GM12878 (cell line): ENCODE results near the gene MT3. TPM values are rescaled to one million over a fixed set of nuclear protein-coding genes. Genes with fewer than 3 reads are reported as not detected.

ENCODE experiments used
- ATAC-seq: fragments of 200-7000 bp; cut with Tn5 transposase; 3 replicates; pipeline ENCODE4 v1.9.1; 2020; ENCODE audit warnings: mild to moderate bottlenecking, moderate library complexity
- BruUV-seq: library from RNA; stranded (reverse); fragments of 400-500 nt; replicated peaks from 2 replicates; lab custom pipeline; 2021; lab: Mats Ljungman, UMichigan
- CTCF ChIA-PET: fragments of 300-600 bp; sonication (Branson Sonifier 250); formaldehyde crosslinking; extraction: SDS; loops from one replicate; lab custom pipeline; 2021; ENCODE audit warnings: inconsistent platforms; lab: Yijun Ruan, JAX
- POLR2A ChIA-PET: fragments of 350-600 bp; formaldehyde crosslinking; extraction: SDS; loops from one replicate; lab custom pipeline; 2021; ENCODE audit warnings: inconsistent platforms; lab: Charles Lee
- RAD21 ChIA-PET: fragments of 300-600 bp; sonication (Branson Sonifier 250); formaldehyde crosslinking; loops from one replicate; lab custom pipeline; 2023; ENCODE audit warnings: antibody characterized with exemption; ENCODE audit not compliant: unreplicated experiment; lab: Charles Lee
- SMC1A ChIA-PET: fragments of 300-600 bp; sonication (Branson Sonifier 250); formaldehyde crosslinking; loops from one replicate; lab custom pipeline; 2023; ENCODE audit not compliant: unreplicated experiment, uncharacterized antibody; lab: Charles Lee
- DNase-seq: peaks from one replicate; pipeline ENCODE4 v3.0.0-alpha.2; 2011; ENCODE audit warnings: low read depth, low spot score
- FAIRE-seq: peaks from 3 replicates; lab custom pipeline; 2011; peaks lifted over from hg19 to GRCh38; lab: Jason Lieb, UNC
- H2AFZ ChIP-seq: 2 replicates; pipeline ENCODE4 v1.6.0; 2011; ENCODE audit warnings: low read depth, low read length, control low read depth; ENCODE audit not compliant: control insufficient read depth
- H3K27ac ChIP-seq: 2 replicates; pipeline ENCODE4 v1.5.1; 2011; ENCODE audit warnings: control low read depth; ENCODE audit not compliant: control insufficient read depth, insufficient read depth
- H3K27me3 ChIP-seq, 2 experiments: replicated peaks in 1 of 2; 2 replicates each; pipeline versions ENCODE4 v1.6.0 to v1.6.1; 2011; ENCODE audit warnings: low read length in 1 of 2; ENCODE audit not compliant: control insufficient read depth in 2 of 2, insufficient read depth in 2 of 2
- H3K36me3 ChIP-seq, 2 experiments: 2 replicates each; pipeline ENCODE4 v1.5.1; 2011; ENCODE audit warnings: low read length in 1 of 2; ENCODE audit not compliant: control insufficient read depth in 2 of 2, insufficient read depth in 2 of 2
- H3K4me1 ChIP-seq: 2 replicates; pipeline ENCODE4 v1.6.1; 2011; ENCODE audit warnings: mild to moderate bottlenecking, low read length, moderate library complexity, mixed read lengths; ENCODE audit not compliant: control insufficient read depth, insufficient read depth
- H3K4me2 ChIP-seq: 2 replicates; pipeline ENCODE4 v1.6.0; 2011; ENCODE audit warnings: control low read depth; ENCODE audit not compliant: control insufficient read depth, insufficient read depth
- H3K4me3 ChIP-seq: fragments of 200-600 bp; sonication (generic); 2 replicates; pipeline ENCODE4 v1.5.1; 2016
- H3K79me2 ChIP-seq: 2 replicates; pipeline ENCODE4 v1.6.0; 2011; ENCODE audit warnings: low read length; ENCODE audit not compliant: control insufficient read depth, insufficient read depth
- H3K9ac ChIP-seq: 2 replicates; pipeline ENCODE4 v1.8.0; 2011; ENCODE audit warnings: low read length, control low read depth, mixed read lengths; ENCODE audit not compliant: control insufficient read depth, insufficient read depth
- H3K9me3 ChIP-seq: replicated peaks from 3 replicates; pipeline ENCODE4 v1.5.1; 2011; ENCODE audit warnings: mild to moderate bottlenecking, low read length; ENCODE audit not compliant: control insufficient read depth, insufficient read depth
- H4K20me1 ChIP-seq: 2 replicates; pipeline ENCODE4 v1.6.0; 2011; ENCODE audit not compliant: control insufficient read depth, insufficient read depth
- BACH1 ChIP-seq: fragments of 450-650 bp; IDR thresholded peaks from 2 replicates; pipeline ENCODE4 v1.6.1; 2017; ENCODE audit warnings: mild to moderate bottlenecking, borderline replicate concordance
- SMAD5 ChIP-seq: IDR thresholded peaks from 2 replicates; pipeline ENCODE4 v1.6.1; 2016; ENCODE audit warnings: antibody characterized with exemption, low read depth
- TBL1XR1 ChIP-seq: IDR thresholded peaks from 2 replicates; pipeline ENCODE4 v1.6.1; 2012; ENCODE audit warnings: low read depth, low read length, improper control_type of control experiment
- WRNIP1 ChIP-seq: IDR thresholded peaks from 2 replicates; pipeline ENCODE4 v1.6.1; 2011; ENCODE audit warnings: low read depth, low read length, improper control_type of control experiment, borderline replicate concordance
- ZBED1 ChIP-seq: IDR thresholded peaks from 2 replicates; pipeline ENCODE4 v1.6.1; 2016; ENCODE audit warnings: borderline replicate concordance
- WGBS: methylation state at CpG from one replicate; pipeline ENCODE4 v1.1.6; 2016; ENCODE audit warnings: low lambda C conversion rate; ENCODE audit not compliant: insufficient replicate concordance, insufficient coverage; ENCODE audit errors: missing lambda C conversion rate; 5-methylcytosine and 5-hydroxymethylcytosine counted together
- in situ Hi-C: fragments of 300-500 bp; cut with MboI; formaldehyde crosslinking; loops from 9 replicates; pipeline ENCODE4 v1.14.3; 2018; ENCODE audit warnings: mixed read lengths
- intact Hi-C: fragments of 100-400 bp; cut with micrococcal nuclease; formaldehyde crosslinking; loops from one replicate; pipeline ENCODE4 v1.14.2; 2022; ENCODE audit not compliant: unreplicated experiment
- polyA plus RNA-seq, 11 experiments: library from polyadenylated mRNA; depleted of rRNA in 4 of 11; unstranded in 6 of 11; stranded (reverse) in 5 of 11; fragments of >200 nt; fragmentation: Nextera tagmentation in 4 of 11; fragmentation: Illumina TruSeq in 1 of 11; extraction: Ambion mirVana in 4 of 11; extraction: Trizol in 1 of 11; gene quantifications; 1 replicate in 1 of 11; 2 replicates in 10 of 11; pipeline versions ENCODE4 v1.2.1 to v1.2.3, GENCODE V29; 2011 to 2016; ENCODE audit warnings: inconsistent platforms in 2 of 11, missing spikeins in 2 of 11, low read depth in 1 of 11
- total RNA-seq, 4 experiments: library from RNA; depleted of rRNA in 3 of 4; stranded (reverse); fragments of >200 nt in 3 of 4; fragmentation: Illumina TruSeq in 1 of 4; extraction: Trizol in 1 of 4; gene quantifications; 2 replicates each; pipeline versions ENCODE4 v1.2.1 to v1.2.3, GENCODE V29; 2013 to 2021
- TF ChIP-seq, protein P1 (sequence below): IDR thresholded peaks from 2 replicates; pipeline ENCODE4 v1.6.1; 2011; ENCODE audit warnings: borderline replicate concordance, low read depth, mild to moderate bottlenecking, moderate library complexity, low read length; ENCODE audit not compliant: insufficient read depth, poor library complexity, severe bottlenecking
- TF ChIP-seq, protein P2 (sequence below): fragments of 450-650 bp; IDR thresholded peaks from 2 replicates; pipeline ENCODE4 v1.6.1; 2017; ENCODE audit warnings: antibody characterized with exemption, mild to moderate bottlenecking, moderate library complexity
- TF ChIP-seq, protein P3 (sequence below): IDR thresholded peaks from 2 replicates; pipeline ENCODE4 v1.6.1; 2012; ENCODE audit warnings: low read length, inconsistent platforms
- TF ChIP-seq, protein P4 (sequence below): IDR thresholded peaks from 2 replicates; pipeline ENCODE4 v1.6.1; 2012; ENCODE audit warnings: improper control_type of control experiment, low read depth, low read length; ENCODE audit not compliant: insufficient replicate concordance

MT3 gene
- total and polyA plus RNA-seq, 10 of the 15 experiments (the other 5 are each of a cell fraction or from before 2014, with no cell fraction given) = 0.41 TPM; not detected in 9

DNA sequence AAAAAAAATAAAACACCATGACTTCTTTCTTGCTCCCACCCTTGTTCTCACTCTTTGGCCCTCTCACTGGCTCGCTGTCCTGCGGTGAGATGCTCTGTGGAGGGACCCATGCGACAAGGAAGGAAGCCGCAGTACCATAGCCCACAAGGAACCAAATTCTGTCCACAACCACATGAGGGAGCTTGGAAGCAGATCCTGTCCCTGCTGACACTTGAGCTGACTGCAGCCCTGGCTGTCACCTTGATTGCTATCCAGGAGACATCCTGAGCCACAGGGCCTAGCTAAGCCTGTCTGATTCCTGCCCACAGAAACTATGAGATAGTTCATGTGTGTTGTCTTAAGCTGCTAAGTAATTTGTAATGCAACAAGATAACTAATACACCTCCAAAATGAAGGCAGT, 14.3 kb downstream of the MT3 start (continued):
- TF ChIP-seq, protein P1, sequence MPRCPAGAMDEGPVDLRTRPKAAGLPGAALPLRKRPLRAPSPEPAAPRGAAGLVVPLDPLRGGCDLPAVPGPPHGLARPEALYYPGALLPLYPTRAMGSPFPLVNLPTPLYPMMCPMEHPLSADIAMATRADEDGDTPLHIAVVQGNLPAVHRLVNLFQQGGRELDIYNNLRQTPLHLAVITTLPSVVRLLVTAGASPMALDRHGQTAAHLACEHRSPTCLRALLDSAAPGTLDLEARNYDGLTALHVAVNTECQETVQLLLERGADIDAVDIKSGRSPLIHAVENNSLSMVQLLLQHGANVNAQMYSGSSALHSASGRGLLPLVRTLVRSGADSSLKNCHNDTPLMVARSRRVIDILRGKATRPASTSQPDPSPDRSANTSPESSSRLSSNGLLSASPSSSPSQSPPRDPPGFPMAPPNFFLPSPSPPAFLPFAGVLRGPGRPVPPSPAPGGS = no peak

DNA sequence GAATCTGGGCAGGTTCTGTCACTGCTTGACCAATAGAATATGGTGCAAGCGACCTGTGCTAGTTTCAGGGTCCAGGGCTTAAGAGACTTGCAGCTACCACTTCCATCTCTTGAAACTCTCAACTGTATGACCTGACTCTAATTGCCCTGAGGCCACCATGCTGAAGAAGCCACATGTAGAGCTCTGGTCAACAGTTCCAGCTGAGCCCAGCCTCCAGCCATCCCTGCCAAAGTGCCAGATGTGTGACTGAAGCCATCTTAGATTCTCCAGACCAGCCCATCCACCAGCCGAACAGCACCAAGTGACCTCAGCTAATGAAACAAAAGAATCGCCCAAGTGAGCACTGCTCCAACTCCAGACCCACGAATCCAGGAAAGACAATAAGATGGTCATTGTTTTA, 15.6 kb downstream of the MT3 start:
- H3K27ac ChIP-seq = no peak overlapping the region
- H3K4me1 ChIP-seq = peaks cover 10% of the 10 kb centered on the region
- H3K79me2 ChIP-seq = no peaks in the 10 kb centered on the region
- FAIRE-seq (no peak), ATAC-seq (no peak)
- POLR2A ChIA-PET = no interaction called here
- RAD21 ChIA-PET = interaction anchor here (1.0 to 4.9 kb wide), 3 partner anchors 29 to 97 kb away, joined by 3 to 44 read pairs (median 3); no protein-coding TSS in a partner anchor
- H3K27me3 ChIP-seq = no peaks in the 10 kb centered on the region; a peak in 2 of 4 replicates
- no peaks in the 10 kb centered on the region for H3K36me3 ChIP-seq
- no peaks in the 10 kb centered on the region for H3K9me3 ChIP-seq
- BruUV-seq = no TSS peak
- CTCF ChIA-PET = interaction anchor here (1.1 to 10.0 kb wide), 4 partner anchors 25 to 97 kb away, joined by 4 to 77 read pairs (median 12); no protein-coding TSS in a partner anchor
- no peak overlapping the region for H2AFZ ChIP-seq
- intact Hi-C loops = no loop called here
- H4K20me1 ChIP-seq = no peaks in the 10 kb centered on the region
- TF ChIP-seq BACH1 (no peak), SMAD5 (no peak), ZBED1 (no peak), WRNIP1 (no peak), TBL1XR1 (no peak)
- TF ChIP-seq, protein P2, sequence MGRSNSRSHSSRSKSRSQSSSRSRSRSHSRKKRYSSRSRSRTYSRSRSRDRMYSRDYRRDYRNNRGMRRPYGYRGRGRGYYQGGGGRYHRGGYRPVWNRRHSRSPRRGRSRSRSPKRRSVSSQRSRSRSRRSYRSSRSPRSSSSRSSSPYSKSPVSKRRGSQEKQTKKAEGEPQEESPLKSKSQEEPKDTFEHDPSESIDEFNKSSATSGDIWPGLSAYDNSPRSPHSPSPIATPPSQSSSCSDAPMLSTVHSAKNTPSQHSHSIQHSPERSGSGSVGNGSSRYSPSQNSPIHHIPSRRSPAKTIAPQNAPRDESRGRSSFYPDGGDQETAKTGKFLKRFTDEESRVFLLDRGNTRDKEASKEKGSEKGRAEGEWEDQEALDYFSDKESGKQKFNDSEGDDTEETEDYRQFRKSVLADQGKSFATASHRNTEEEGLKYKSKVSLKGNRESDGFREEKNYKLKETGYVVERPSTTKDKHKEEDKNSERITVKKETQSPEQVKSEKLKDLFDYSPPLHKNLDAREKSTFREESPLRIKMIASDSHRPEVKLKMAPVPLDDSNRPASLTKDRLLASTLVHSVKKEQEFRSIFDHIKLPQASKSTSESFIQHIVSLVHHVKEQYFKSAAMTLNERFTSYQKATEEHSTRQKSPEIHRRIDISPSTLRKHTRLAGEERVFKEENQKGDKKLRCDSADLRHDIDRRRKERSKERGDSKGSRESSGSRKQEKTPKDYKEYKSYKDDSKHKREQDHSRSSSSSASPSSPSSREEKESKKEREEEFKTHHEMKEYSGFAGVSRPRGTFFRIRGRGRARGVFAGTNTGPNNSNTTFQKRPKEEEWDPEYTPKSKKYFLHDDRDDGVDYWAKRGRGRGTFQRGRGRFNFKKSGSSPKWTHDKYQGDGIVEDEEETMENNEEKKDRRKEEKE = no peak
- TF ChIP-seq, protein P3, sequence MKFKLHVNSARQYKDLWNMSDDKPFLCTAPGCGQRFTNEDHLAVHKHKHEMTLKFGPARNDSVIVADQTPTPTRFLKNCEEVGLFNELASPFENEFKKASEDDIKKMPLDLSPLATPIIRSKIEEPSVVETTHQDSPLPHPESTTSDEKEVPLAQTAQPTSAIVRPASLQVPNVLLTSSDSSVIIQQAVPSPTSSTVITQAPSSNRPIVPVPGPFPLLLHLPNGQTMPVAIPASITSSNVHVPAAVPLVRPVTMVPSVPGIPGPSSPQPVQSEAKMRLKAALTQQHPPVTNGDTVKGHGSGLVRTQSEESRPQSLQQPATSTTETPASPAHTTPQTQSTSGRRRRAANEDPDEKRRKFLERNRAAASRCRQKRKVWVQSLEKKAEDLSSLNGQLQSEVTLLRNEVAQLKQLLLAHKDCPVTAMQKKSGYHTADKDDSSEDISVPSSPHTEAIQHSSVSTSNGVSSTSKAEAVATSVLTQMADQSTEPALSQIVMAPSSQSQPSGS = no peak
- TF ChIP-seq, protein P4, sequence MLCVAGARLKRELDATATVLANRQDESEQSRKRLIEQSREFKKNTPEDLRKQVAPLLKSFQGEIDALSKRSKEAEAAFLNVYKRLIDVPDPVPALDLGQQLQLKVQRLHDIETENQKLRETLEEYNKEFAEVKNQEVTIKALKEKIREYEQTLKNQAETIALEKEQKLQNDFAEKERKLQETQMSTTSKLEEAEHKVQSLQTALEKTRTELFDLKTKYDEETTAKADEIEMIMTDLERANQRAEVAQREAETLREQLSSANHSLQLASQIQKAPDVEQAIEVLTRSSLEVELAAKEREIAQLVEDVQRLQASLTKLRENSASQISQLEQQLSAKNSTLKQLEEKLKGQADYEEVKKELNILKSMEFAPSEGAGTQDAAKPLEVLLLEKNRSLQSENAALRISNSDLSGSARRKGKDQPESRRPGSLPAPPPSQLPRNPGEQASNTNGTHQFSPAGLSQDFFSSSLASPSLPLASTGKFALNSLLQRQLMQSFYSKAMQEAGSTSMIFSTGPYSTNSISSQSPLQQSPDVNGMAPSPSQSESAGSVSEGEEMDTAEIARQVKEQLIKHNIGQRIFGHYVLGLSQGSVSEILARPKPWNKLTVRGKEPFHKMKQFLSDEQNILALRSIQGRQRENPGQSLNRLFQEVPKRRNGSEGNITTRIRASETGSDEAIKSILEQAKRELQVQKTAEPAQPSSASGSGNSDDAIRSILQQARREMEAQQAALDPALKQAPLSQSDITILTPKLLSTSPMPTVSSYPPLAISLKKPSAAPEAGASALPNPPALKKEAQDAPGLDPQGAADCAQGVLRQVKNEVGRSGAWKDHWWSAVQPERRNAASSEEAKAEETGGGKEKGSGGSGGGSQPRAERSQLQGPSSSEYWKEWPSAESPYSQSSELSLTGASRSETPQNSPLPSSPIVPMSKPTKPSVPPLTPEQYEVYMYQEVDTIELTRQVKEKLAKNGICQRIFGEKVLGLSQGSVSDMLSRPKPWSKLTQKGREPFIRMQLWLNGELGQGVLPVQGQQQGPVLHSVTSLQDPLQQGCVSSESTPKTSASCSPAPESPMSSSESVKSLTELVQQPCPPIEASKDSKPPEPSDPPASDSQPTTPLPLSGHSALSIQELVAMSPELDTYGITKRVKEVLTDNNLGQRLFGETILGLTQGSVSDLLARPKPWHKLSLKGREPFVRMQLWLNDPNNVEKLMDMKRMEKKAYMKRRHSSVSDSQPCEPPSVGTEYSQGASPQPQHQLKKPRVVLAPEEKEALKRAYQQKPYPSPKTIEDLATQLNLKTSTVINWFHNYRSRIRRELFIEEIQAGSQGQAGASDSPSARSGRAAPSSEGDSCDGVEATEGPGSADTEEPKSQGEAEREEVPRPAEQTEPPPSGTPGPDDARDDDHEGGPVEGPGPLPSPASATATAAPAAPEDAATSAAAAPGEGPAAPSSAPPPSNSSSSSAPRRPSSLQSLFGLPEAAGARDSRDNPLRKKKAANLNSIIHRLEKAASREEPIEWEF = no peak
- TF ChIP-seq, all 136 proteins: peak for 0
- no peak for DNase-seq
- Histone ChIP-seq H3K4me3 (no peak overlapping the region), H3K9ac (no peak overlapping the region), H3K4me2 (no peak overlapping the region)
- WGBS = 56% methylated on average over 4 of the region's 4 CpGs
- SMC1A ChIA-PET = interaction anchor here (0.8 to 2.8 kb wide), 3 partner anchors 19 to 96 kb away, joined by 3 to 22 read pairs (median 3); no protein-coding TSS in a partner anchor
- in situ Hi-C loops = no loop called here
